Lung (tissue), 12 donors: ENCODE results near the gene TUBB3. TPM values are rescaled to one million over a fixed set of nuclear protein-coding genes. Genes with fewer than 3 reads are reported as not detected.
A peak's percentile ranks its signal among the peaks of the same experiment; 100 is the strongest.

Experiments used
- ATAC-seq: fragments of 200-7000 bp; cut with Tn5 transposase; one replicate; pipeline ENCODE4 v1.9.1; 2020; ENCODE audit warnings: moderate number of reproducible peaks; ENCODE audit not compliant: insufficient read depth, low FRiP score
- DNase-seq, 3 donors: peaks; one replicate each; pipeline ENCODE4 v3.0.0-alpha.2; 2013 to 2017
- H3K27ac ChIP-seq, 2 donors: one replicate each; pipeline ENCODE4 v1.5.1; 2013; ENCODE audit warnings: mild to moderate bottlenecking in 2 of 2, moderate library complexity in 2 of 2, control low read depth in 1 of 2, inconsistent platforms in 1 of 2, low read depth in 1 of 2, low read length in 1 of 2
- H3K27me3 ChIP-seq, 3 donors: one replicate each; pipeline ENCODE4 v1.5.1; 2013; ENCODE audit warnings: low read length in 2 of 3; ENCODE audit not compliant: control insufficient read depth in 3 of 3, insufficient read depth in 3 of 3
- H3K36me3 ChIP-seq, 4 donors: one replicate each; pipeline ENCODE4 v1.5.1; 2013; ENCODE audit warnings: low read length in 4 of 4, mild to moderate bottlenecking in 1 of 4, moderate library complexity in 1 of 4; ENCODE audit not compliant: control insufficient read depth in 4 of 4, insufficient read depth in 4 of 4
- H3K4me1 ChIP-seq, 5 donors: one replicate each; pipeline ENCODE4 v1.5.1; 2013; ENCODE audit warnings: low read length in 5 of 5, mild to moderate bottlenecking in 2 of 5, moderate library complexity in 1 of 5; ENCODE audit not compliant: control insufficient read depth in 5 of 5, insufficient read depth in 5 of 5
- H3K4me3 ChIP-seq: one replicate; pipeline ENCODE4 v1.5.1; 2013; ENCODE audit warnings: mild to moderate bottlenecking, control low read depth, moderate library complexity
- H3K9ac ChIP-seq, 2 donors: one replicate each; pipeline ENCODE4 v1.5.1; 2013; ENCODE audit warnings: low read length in 2 of 2, control low read depth in 1 of 2; ENCODE audit not compliant: insufficient read depth in 1 of 2
- H3K9me3 ChIP-seq, 4 donors: one replicate each; pipeline ENCODE4 v1.5.1; 2013; ENCODE audit warnings: low read length in 3 of 4, mild to moderate bottlenecking in 1 of 4, moderate library complexity in 1 of 4; ENCODE audit not compliant: control insufficient read depth in 4 of 4, insufficient read depth in 3 of 4
- WGBS, 2 donors: extraction: QIAGEN DNeasy Blood & Tissue Kit; methylation state at CpG; one replicate each; pipeline ENCODE4 v1.1.7; 2013; 5-methylcytosine and 5-hydroxymethylcytosine counted together
- polyA plus RNA-seq, 2 donors: library from polyadenylated mRNA; stranded (reverse); fragments of 200-250 nt; gene quantifications; one replicate each; pipeline ENCODE4 v1.2.1, GENCODE V29; 2013
- total RNA-seq, 2 donors: library from RNA; depleted of rRNA in 1 of 2; stranded (reverse); fragments of >200 nt in 1 of 2; gene quantifications; one replicate each; pipeline ENCODE4 v1.2.1, GENCODE V29; 2014 to 2021
- TF ChIP-seq, protein P1 (sequence below): IDR thresholded peaks from 2 replicates; pipeline ENCODE4 v1.5.1; 2012; ENCODE audit warnings: mild to moderate bottlenecking; ENCODE audit errors: control extremely low read depth, extremely low read depth
- donor health status: control.
- donor health status: control.
- donor health status: Bipolar disorder and iron deficiency.
- donor health status: healthy.
- donor health status: DM: yes; HTN: yes; CAD: no.

Gene TUBB3
- total and polyA plus RNA-seq, 4 donors: 1.3 to 15.6 (median 8.9) TPM

GRCh38 chr16:89917773-89918452 lies 5.2 kb upstream of the TUBB3 start:
- ATAC-seq (peak; percentile 20), DNase-seq (peak; percentile 67 to 87 (median 83))
- Histone ChIP-seq H3K27ac (no peak overlapping the region), H3K4me1 (peaks cover 0 to 22% (median 9%) of the 10 kb centered on the region in 5 donors), H3K36me3 (peaks cover 0 to 9% (median 2%) of the 10 kb centered on the region in 4 donors), H3K27me3 (peaks cover 0 to 11% (median 9%) of the 10 kb centered on the region in 3 donors), H3K9ac (no peak overlapping the region), H3K9me3 (no peaks in the 10 kb centered on the region), H3K4me3 (no peak overlapping the region)
- 0% methylated on average over 39 of the region's 39 CpGs for WGBS, 2 donors
- TF ChIP-seq, protein P1, sequence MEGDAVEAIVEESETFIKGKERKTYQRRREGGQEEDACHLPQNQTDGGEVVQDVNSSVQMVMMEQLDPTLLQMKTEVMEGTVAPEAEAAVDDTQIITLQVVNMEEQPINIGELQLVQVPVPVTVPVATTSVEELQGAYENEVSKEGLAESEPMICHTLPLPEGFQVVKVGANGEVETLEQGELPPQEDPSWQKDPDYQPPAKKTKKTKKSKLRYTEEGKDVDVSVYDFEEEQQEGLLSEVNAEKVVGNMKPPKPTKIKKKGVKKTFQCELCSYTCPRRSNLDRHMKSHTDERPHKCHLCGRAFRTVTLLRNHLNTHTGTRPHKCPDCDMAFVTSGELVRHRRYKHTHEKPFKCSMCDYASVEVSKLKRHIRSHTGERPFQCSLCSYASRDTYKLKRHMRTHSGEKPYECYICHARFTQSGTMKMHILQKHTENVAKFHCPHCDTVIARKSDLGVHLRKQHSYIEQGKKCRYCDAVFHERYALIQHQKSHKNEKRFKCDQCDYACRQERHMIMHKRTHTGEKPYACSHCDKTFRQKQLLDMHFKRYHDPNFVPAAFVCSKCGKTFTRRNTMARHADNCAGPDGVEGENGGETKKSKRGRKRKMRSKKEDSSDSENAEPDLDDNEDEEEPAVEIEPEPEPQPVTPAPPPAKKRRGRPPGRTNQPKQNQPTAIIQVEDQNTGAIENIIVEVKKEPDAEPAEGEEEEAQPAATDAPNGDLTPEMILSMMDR: no peak

GRCh38 chr16:89918453-89919347 lies 4.4 kb upstream of the TUBB3 start, which contains the start of gene MC1R:
Gene MC1R, plus strand, starts transcription at chr16:89918862. Its CDS starts 397 bp downstream, at chr16:89919259.
- TF ChIP-seq, protein P1: no peak
- Histone ChIP-seq H3K4me3 (no peak within 1 kb of the TSS), H3K4me1 (peaks cover 0 to 25% (median 9%) of the 10 kb centered on the region in 5 donors), H3K27ac (no peak within 1 kb of the TSS), H3K9ac (no peak within 1 kb of the TSS), H3K27me3 (peaks cover 4 to 11% (median 9%) of the 10 kb centered on the region in 3 donors), H3K9me3 (no peaks in the 10 kb centered on the region), H3K36me3 (peaks cover 0 to under 1% (median 0%) of the 10 kb centered on the region in 4 donors)
- no peak for ATAC-seq
- WGBS, 2 donors: 5 to 8% methylated on average over 22 to 23 of the region's 23 CpGs
- DNase-seq: peak in 1 of 3 donors; percentile 49

GRCh38 chr16:89919535-89920406 lies 3.4 kb upstream of the TUBB3 start:
- Histone ChIP-seq H3K4me1 (peaks cover 0 to 29% (median 9%) of the 10 kb centered on the region in 5 donors), H3K36me3 (no peaks in the 10 kb centered on the region), H3K27me3 (peaks cover 4 to 21% (median 17%) of the 10 kb centered on the region in 3 donors), H3K4me3 (no peak overlapping the region), H3K9me3 (peaks cover 0 to 2% (median 0%) of the 10 kb centered on the region in 4 donors), H3K9ac (no peak overlapping the region), H3K27ac (no peak overlapping the region)
- ATAC-seq (no peak), DNase-seq (no peak)
- 90 to 91% methylated on average over 51 to 52 of the region's 52 CpGs for WGBS, 2 donors
- TF ChIP-seq, protein P1: no peak
